HepG2 (cell line): ENCODE measurements around the gene SMIM44. TPM values are rescaled to one million over a fixed set of nuclear protein-coding genes. Genes with fewer than 3 reads are reported as not detected.
"Not testable (repeated sequence)": the region's sequence is repeated elsewhere in the genome, so short reads cannot be mapped to it uniquely, and the experiment has no call there.

ENCODE experiments used
- ATAC-seq: fragments of 200-7000 bp; cut with Tn5 transposase; 3 replicates; pipeline ENCODE4 v1.9.1; 2020; ENCODE audit warnings: mild to moderate bottlenecking, moderate library complexity
- BruUV-seq: library from RNA; stranded (reverse); fragments of 400-500 nt; replicated peaks from 2 replicates; lab custom pipeline; 2021; lab: Mats Ljungman, UMichigan
- CTCF ChIA-PET: fragments of 300-600 bp; formaldehyde crosslinking; extraction: SDS; loops from one replicate; lab custom pipeline; 2021; ENCODE audit warnings: low total read pairs, inconsistent platforms, low intra/inter-chr PET ratio; lab: Yijun Ruan, JAX
- POLR2A ChIA-PET: fragments of 350-600 bp; sonication (Branson Sonifier 250); formaldehyde crosslinking; loops from one replicate; lab custom pipeline; 2020; ENCODE audit warnings: antibody characterized with exemption, inconsistent platforms; lab: Yijun Ruan, JAX
- DNase-seq: peaks from one replicate; pipeline ENCODE4 v3.0.0-alpha.2; 2015; ENCODE audit warnings: low spot score
- FAIRE-seq: peaks from 3 replicates; lab custom pipeline; 2011; peaks lifted over from hg19 to GRCh38; lab: Jason Lieb, UNC
- H2AFZ ChIP-seq: one replicate; pipeline ENCODE4 v1.6.1; 2011; ENCODE audit warnings: low read length, inconsistent platforms
- H3K27ac ChIP-seq: fragments of 300-600 bp; 3 replicates; pipeline ENCODE4 v1.8.0; 2011; ENCODE audit warnings: mixed run types, mild to moderate bottlenecking, mixed read lengths, low read length, inconsistent platforms; ENCODE audit not compliant: insufficient read depth; ENCODE audit errors: extremely low read length
- H3K27me3 ChIP-seq, 2 experiments: fragments of 200-600 bp in 1 of 2; 2 replicates in 1 of 2; 3 replicates in 1 of 2; pipeline versions ENCODE4 v1.6.0 to v1.8.0; 2011; ENCODE audit warnings: low read length in 2 of 2, mild to moderate bottlenecking in 2 of 2, moderate library complexity in 2 of 2, inconsistent platforms in 1 of 2; ENCODE audit not compliant: insufficient read depth in 2 of 2, control insufficient read depth in 1 of 2
- H3K36me3 ChIP-seq, 2 experiments: fragments of 200-600 bp in 1 of 2; replicated peaks in 1 of 2; 2 replicates in 1 of 2; 3 replicates in 1 of 2; pipeline versions ENCODE4 v1.5.1 to v1.8.0; 2011; ENCODE audit warnings: low read length in 2 of 2, inconsistent platforms in 1 of 2; ENCODE audit not compliant: insufficient read depth in 2 of 2, control insufficient read depth in 1 of 2
- H3K4me1 ChIP-seq: 2 replicates; pipeline ENCODE4 v1.5.1; 2012; ENCODE audit warnings: low read length, inconsistent platforms; ENCODE audit not compliant: insufficient read depth
- H3K4me2 ChIP-seq: 2 replicates; pipeline ENCODE4 v1.6.0; 2011; ENCODE audit warnings: low read depth, low read length, inconsistent platforms
- H3K4me3 ChIP-seq, 3 experiments: fragments of 200-600 bp in 1 of 3; sonication (generic), shearing (Covaris generic) in 1 of 3; replicated peaks in 1 of 3; 2 replicates each; pipeline ENCODE4 v1.5.1; 2011 to 2016; ENCODE audit warnings: low read length in 3 of 3, inconsistent platforms in 2 of 3, low read depth in 2 of 3, mild to moderate bottlenecking in 2 of 3, control low read depth in 1 of 3, mixed read lengths in 1 of 3; ENCODE audit not compliant: insufficient read depth in 1 of 3
- H3K79me2 ChIP-seq: one replicate; pipeline ENCODE4 v1.6.1; 2011; ENCODE audit warnings: low read length, inconsistent platforms; ENCODE audit not compliant: insufficient read depth
- H3K9ac ChIP-seq: 2 replicates; pipeline ENCODE4 v1.6.0; 2011; ENCODE audit warnings: mild to moderate bottlenecking, low read depth, low read length, inconsistent platforms; ENCODE audit not compliant: insufficient read depth
- H3K9me3 ChIP-seq: 2 replicates; pipeline ENCODE4 v1.5.1; 2012; ENCODE audit warnings: mild to moderate bottlenecking, low read length
- H4K20me1 ChIP-seq: 2 replicates; pipeline ENCODE4 v1.6.0; 2011; ENCODE audit warnings: inconsistent platforms, mild to moderate bottlenecking, low read length, moderate library complexity; ENCODE audit not compliant: insufficient read depth
- HNRNPL ChIP-seq: fragments of 200-400 bp; formaldehyde crosslinking; IDR thresholded peaks from 2 replicates; pipeline ENCODE4 v1.6.1; 2017; ENCODE audit warnings: mild to moderate bottlenecking, low read depth, low read length
- MTA1 ChIP-seq: sonication (generic); formaldehyde crosslinking; IDR thresholded peaks from 2 replicates; pipeline ENCODE4 v1.4.0; 2020; ENCODE audit warnings: missing genetic modification reagents, mild to moderate bottlenecking, borderline replicate concordance
- SPEN ChIP-seq: sonication (generic); formaldehyde crosslinking; IDR thresholded peaks from 2 replicates; pipeline ENCODE4 v1.5.1; 2020; ENCODE audit warnings: low read depth, mild to moderate bottlenecking, missing genetic modification reagents
- ZNF460 ChIP-seq: sonication (generic); formaldehyde crosslinking; IDR thresholded peaks from 2 replicates; pipeline ENCODE4 v1.5.1; 2020; ENCODE audit warnings: missing genetic modification reagents, mild to moderate bottlenecking, borderline replicate concordance
- ZNF558 ChIP-seq: sonication (generic); formaldehyde crosslinking; IDR thresholded peaks from 2 replicates; pipeline ENCODE4 v1.9.0; 2022; ENCODE audit warnings: mild to moderate bottlenecking, missing genetic modification reagents, borderline replicate concordance
- WGBS: methylation state at CpG from one replicate; pipeline ENCODE4 v1.1.6; 2017; ENCODE audit warnings: low lambda C conversion rate; 5-methylcytosine and 5-hydroxymethylcytosine counted together
- in situ Hi-C: cut with HindIII; loops from 2 replicates; pipeline ENCODE4 v1.10.0; 2017; ENCODE audit warnings: low pct_unique_long_range_greater_than_20kb; ENCODE audit not compliant: extremely low pct_ligation_motif_present
- intact Hi-C: fragments of 100-400 bp; cut with micrococcal nuclease; formaldehyde crosslinking; loops from one replicate; pipeline ENCODE4 v1.10.0; 2022; ENCODE audit not compliant: unreplicated experiment
- polyA plus RNA-seq, 8 experiments: library from polyadenylated mRNA; depleted of rRNA in 3 of 8; stranded (reverse) in 7 of 8; unstranded in 1 of 8; fragments of >200 nt; fragmentation: Illumina TruSeq in 4 of 8; extraction: Trizol in 4 of 8; gene quantifications; 2 replicates each; pipeline versions ENCODE4 v1.2.1 to v1.2.3, GENCODE V29; 2011 to 2016; ENCODE audit warnings: low read depth in 4 of 8, missing spikeins in 1 of 8, mixed read lengths in 1 of 8; ENCODE audit not compliant: insufficient read depth in 1 of 8
- total RNA-seq, 5 experiments: library from RNA; depleted of rRNA; stranded (reverse); fragments of >200 nt; fragmentation: Illumina TruSeq; extraction: Trizol; gene quantifications; 2 replicates each; pipeline ENCODE4 v1.2.3, GENCODE V29; 2016; ENCODE audit warnings: low read depth in 1 of 5

SMIM44 gene
- total and polyA plus RNA-seq, 2 of the 13 experiments (the other 11 are each of a cell fraction or from before 2014, with no cell fraction given), result not detected

DNA sequence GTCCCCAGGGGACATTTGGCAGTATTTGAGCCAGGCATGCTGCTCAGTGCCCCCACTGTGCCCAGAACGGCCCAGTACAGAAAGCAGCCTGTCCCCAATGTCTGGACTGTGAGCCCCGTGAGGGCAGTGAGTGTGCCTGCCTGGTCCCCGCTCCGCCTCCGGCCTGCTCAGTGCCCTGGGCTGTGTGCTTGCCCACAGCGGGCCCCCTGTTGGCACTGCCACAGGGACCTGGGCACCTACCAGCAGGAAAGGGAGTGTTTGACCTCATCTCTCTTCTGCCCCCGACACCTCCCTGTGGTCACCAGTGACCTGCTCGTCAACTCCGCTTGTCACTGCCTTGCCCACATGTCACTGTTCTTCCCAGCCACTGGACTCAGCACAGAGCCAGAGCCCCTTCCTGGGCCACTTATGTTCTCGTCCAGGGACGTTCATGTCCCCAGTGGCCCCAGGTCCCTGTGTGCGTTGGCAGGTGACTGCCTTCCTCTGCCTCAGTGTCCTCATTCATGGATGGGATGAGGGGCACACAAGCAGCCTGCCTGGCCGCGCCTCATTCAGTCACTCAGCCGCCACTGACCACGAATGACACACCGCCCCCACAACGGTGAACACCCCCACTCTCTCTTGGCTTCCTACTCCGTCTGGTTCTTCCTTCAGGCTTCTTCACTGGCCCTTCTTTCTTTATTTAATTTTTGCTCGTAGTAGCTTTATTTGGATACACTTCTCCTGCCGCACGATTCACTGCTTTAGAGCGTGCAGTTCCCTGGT, 25.7 kb upstream of the SMIM44 start:
- WGBS, result 98% methylated on average over 17 of the region's 23 CpGs
- H3K4me2 ChIP-seq, result no peak overlapping the region
- H3K4me3 ChIP-seq, result no peak overlapping the region
- no peak for FAIRE-seq
- TF ChIP-seq HNRNPL (peak; percentile 79; the same call in 1 of the 2 replicates), MTA1 (CRISPR knock-in tag) (no peak), SPEN (no peak), ZNF558 (CRISPR knock-in tag) (no peak)
- peaks cover 61% of the 10 kb centered on the region for H3K79me2 ChIP-seq
- peaks cover 28% of the 10 kb centered on the region for H3K4me1 ChIP-seq
- peaks cover 5 to 20% of the 10 kb centered on the region in 2 experiments; a peak in 4 of 5 replicates for H3K36me3 ChIP-seq
- no peak for DNase-seq
- no peaks in the 10 kb centered on the region for H3K9me3 ChIP-seq
- H3K9ac ChIP-seq, result no peak overlapping the region
- POLR2A ChIA-PET, result no interaction called here
- in situ Hi-C loops, result no loop called here
- CTCF ChIA-PET, result no interaction called here
- no peak for ATAC-seq
- BruUV-seq, result no TSS peak
- intact Hi-C loops, result loop anchor here (5.0 kb wide), 1 partner anchor 63 kb away; the partner anchor contains the start of gene HMG20B
- H4K20me1 ChIP-seq, result peaks cover 16% of the 10 kb centered on the region; the same call in 1 of the 2 replicates
- no peak overlapping the region for H3K27ac ChIP-seq
- H3K27me3 ChIP-seq, result no peaks in the 10 kb centered on the region
- H2AFZ ChIP-seq, result no peak overlapping the region

DNA sequence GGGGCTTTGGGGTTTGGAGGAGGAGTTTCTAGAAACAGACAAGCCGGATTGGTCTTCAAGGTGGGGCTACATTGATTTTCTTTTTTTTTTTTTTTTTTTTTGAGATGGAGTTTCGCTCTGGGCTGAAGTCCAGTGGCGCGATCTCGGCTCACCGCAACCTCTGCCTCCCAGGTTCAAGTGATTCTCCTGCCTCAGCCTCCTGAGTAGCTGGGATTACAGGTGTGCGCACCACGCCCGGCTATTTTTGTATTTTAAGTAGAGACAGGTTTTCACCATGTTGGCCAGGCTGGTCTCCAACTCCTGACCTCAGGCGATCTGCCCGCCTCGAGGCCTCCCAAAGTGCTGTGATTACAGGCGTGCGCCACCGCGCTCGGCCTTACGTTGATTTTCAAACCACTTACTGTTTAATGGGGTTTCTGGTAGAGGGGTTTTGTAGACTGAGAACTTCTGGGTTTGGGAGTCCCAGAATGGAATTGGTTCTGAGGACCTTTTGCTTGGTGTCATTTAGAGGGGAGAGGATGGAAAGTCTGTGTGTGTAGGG, 24.9 kb upstream of the SMIM44 start:
- H3K4me1 ChIP-seq, result peaks cover 36% of the 10 kb centered on the region
- intact Hi-C loops, result loop anchor here (5.0 kb wide), 1 partner anchor 64 kb away; the partner anchor contains the start of gene HMG20B
- H3K9ac ChIP-seq, FAIRE-seq, CTCF ChIA-PET, DNase-seq, H3K9me3 ChIP-seq, H3K27me3 ChIP-seq, BruUV-seq, H4K20me1 ChIP-seq, ATAC-seq, H2AFZ ChIP-seq, POLR2A ChIA-PET, in situ Hi-C loops: not testable (repeated sequence)
- H3K27ac ChIP-seq, result peak overlapping the region; percentile 53
- peaks cover 3 to 16% of the 10 kb centered on the region in 2 experiments; a peak in 3 of 5 replicates for H3K36me3 ChIP-seq
- TF ChIP-seq ZNF460 (CRISPR knock-in tag), result peak; percentile 63; the same call in 1 of the 2 replicates
- WGBS, result 82% methylated on average over 15 of the region's 18 CpGs
- 0 out of 2 replicates have a peak overlapping the region, but pooled peaks have one; percentile 94 for H3K4me2 ChIP-seq
- H3K4me3 ChIP-seq, result peak overlapping the region in 1 of 3 experiments; percentile 96; a peak in 1 of 6 replicates
- peaks cover 59% of the 10 kb centered on the region for H3K79me2 ChIP-seq
